Measurements from ENCODE around the gene FLNC. TPM values are rescaled to one million over a fixed set of nuclear protein-coding genes. Genes with fewer than 3 reads are reported as not detected.

Gene FLNC
- total and polyA plus RNA-seq, 2 experiments from 2014 or later = 46.6 to 60.7 TPM

DNA sequence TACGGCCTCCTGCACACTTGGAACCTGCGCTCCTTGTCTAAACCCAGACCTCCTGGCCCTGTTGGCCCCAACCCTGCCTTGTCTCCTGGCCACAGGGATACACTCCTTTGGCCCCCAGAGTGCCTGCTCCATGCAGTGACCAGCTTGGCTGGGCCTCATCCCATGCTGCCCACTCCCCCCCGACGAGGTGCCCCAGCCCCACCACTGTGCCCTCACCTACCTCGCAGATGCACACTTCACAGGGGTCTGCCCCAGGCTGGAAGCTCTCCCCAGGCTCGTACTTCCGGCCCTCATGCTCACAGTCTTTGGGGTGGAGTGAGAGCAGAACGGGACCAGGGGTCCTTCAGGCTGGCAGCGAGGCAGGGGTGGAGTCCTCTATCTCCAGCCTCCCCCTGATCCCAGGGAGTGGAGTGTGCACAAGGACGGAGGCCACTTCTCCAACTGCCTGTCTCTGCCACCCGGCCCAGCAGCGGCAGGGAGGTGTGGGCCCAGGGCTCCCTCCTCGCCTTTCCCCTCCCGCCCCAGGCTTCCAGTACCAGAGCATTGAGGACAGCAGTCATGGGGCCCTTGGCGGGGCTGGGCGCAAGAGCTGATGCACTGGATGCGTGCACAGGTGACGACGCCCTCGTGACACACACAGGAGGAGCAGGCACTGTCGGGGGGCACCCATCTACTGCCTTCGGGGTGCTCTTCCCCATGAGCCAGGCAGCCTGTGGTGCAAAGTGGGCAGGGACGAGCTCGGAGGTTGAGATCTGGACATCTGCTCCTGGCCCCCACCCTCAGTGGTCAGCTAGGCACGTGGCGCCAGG, 54.6 kb downstream of the FLNC start:
- Histone ChIP-seq H3K36me3 (replicated peaks; ENCODE audit: insufficient read depth, low read depth) (no peaks in the 10 kb centered on the region), H2AFZ (no peak overlapping the region), H3K4me3 (no peak overlapping the region), H3K9me2 (replicated peaks; ENCODE audit: insufficient read depth) (no peaks in the 10 kb centered on the region), H3K79me2 (no peaks in the 10 kb centered on the region), H3K4me2 (no peak overlapping the region), H3K27me3 (no peaks in the 10 kb centered on the region), H3K27ac (no peak overlapping the region), H3K4me1 (ENCODE audit: insufficient read depth) (no peaks in the 10 kb centered on the region), H3K9me3 (ENCODE audit: low read depth) (no peaks in the 10 kb centered on the region), H4K20me1 (ENCODE audit: insufficient read depth, poor library complexity, severe bottlenecking) (no peaks in the 10 kb centered on the region)
- TF ChIP-seq EZH2phosphoT487 (IDR thresholded peaks at IDR 0.05; ENCODE audit: low read depth, severe bottlenecking, unreplicated experiment) (no peak), EZH2 (IDR thresholded peaks at IDR 0.05; ENCODE audit: borderline replicate concordance) (no peak)
- TF ChIP-seq, protein P1, sequence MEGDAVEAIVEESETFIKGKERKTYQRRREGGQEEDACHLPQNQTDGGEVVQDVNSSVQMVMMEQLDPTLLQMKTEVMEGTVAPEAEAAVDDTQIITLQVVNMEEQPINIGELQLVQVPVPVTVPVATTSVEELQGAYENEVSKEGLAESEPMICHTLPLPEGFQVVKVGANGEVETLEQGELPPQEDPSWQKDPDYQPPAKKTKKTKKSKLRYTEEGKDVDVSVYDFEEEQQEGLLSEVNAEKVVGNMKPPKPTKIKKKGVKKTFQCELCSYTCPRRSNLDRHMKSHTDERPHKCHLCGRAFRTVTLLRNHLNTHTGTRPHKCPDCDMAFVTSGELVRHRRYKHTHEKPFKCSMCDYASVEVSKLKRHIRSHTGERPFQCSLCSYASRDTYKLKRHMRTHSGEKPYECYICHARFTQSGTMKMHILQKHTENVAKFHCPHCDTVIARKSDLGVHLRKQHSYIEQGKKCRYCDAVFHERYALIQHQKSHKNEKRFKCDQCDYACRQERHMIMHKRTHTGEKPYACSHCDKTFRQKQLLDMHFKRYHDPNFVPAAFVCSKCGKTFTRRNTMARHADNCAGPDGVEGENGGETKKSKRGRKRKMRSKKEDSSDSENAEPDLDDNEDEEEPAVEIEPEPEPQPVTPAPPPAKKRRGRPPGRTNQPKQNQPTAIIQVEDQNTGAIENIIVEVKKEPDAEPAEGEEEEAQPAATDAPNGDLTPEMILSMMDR (IDR thresholded peaks at IDR 0.05; ENCODE audit: poor library complexity) = no peak
- WGBS (ENCODE audit: low lambda C conversion rate, missing lambda C conversion rate) = 89% methylated on average over 26 of the region's 26 CpGs
- DNase-seq (ENCODE audit: low spot score) = no peak

DNA sequence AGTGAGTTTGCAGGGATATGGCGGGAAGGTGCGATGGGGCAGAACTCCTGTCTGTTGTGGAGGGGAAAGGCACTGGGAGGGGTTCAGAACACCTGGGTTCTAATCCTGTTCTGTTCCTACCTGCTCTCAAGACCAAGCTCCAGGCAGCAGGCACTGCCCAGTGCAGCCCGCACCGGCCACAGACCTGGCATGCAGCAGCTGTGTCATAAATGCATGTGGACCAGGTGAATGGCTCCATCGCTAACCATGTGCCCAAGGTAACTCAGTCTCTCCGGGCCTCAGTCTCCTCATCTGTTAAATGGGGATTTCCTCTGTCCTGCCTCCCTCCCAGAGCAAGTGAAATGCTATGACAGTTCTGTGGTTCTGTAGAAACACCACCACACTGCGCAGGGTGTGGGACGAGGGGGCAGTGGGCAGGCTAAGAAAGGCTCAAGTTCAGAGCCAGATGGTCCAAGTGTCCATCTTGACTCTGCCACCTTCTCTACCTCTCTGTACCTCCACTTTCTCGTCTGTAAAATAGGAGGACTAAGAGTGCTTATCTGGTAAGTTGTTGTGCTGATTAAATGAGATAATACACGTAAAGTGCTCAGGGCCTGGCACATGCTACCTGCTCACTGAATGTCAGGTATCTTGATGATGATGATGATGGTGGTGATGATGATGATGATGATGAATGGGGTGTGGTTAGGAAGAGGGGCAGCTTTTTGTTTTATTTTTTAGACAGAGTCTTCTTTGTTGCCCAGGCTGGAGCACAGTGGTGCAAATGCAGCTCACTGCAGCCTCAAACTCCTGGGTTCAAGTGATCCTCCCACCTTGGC, 55.4 kb downstream of the FLNC start:
- Histone ChIP-seq H3K36me3 (replicated peaks; ENCODE audit: insufficient read depth, low read depth) (no peaks in the 10 kb centered on the region), H3K27ac (no peak overlapping the region), H2AFZ (no peak overlapping the region), H3K4me2 (no peak overlapping the region), H3K9me3 (ENCODE audit: low read depth) (no peaks in the 10 kb centered on the region), H3K4me3 (no peak overlapping the region), H3K4me1 (ENCODE audit: insufficient read depth) (no peaks in the 10 kb centered on the region), H3K79me2 (no peaks in the 10 kb centered on the region), H4K20me1 (ENCODE audit: insufficient read depth, poor library complexity, severe bottlenecking) (no peaks in the 10 kb centered on the region), H3K27me3 (no peaks in the 10 kb centered on the region), H3K9me2 (replicated peaks; ENCODE audit: insufficient read depth) (no peaks in the 10 kb centered on the region)
- WGBS (ENCODE audit: low lambda C conversion rate, missing lambda C conversion rate) = 98% methylated on average over 10 of the region's 10 CpGs
- DNase-seq (ENCODE audit: low spot score) = no peak
- TF ChIP-seq, protein P1 (IDR thresholded peaks at IDR 0.05; ENCODE audit: poor library complexity) = no peak
- TF ChIP-seq EZH2phosphoT487 (IDR thresholded peaks at IDR 0.05; ENCODE audit: low read depth, severe bottlenecking, unreplicated experiment) = no peak
- TF ChIP-seq EZH2 (IDR thresholded peaks at IDR 0.05; ENCODE audit: borderline replicate concordance) = no peak

DNA sequence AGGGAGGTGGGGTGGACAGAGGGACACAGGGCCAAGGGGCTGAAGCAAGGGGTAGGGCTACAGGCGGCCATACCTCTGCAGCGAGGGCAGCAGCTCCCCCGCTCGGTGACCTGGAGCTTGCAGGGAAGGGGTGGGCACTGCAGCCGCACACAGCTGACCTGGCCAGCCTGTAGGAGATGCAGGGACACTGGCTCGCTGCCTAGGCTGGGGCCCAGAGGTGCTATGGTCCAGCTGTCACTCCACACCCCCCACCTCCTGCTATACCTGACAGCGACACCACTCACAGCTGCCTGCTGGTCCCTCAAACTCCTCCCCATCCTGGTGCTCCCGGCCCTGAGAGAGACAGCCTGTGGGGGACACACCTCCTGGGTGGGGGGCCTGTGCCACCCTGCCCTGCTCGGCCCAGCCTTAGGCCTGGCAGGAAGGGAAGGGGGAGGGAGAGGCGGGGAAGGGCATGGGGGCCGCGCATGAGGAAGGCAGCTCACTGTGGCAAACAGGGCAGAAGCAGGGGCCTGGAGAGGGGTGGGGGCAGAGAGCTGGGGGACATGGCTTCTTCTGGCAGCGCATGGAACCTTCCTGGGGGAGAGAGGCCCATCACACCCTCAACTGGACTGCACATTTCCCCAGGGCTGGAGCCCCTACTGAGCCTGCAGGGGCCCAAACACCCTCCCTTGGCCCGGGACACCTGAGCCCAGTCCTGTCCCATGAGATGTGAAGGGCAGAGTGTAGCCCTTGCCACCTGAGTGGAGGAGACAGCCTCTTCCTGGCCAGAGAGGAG, 56.4 kb downstream of the FLNC start:
- no peaks in the 10 kb centered on the region for H3K9me3 ChIP-seq (ENCODE audit: low read depth)
- H3K27me3 ChIP-seq = peaks cover 5% of the 10 kb centered on the region
- WGBS (ENCODE audit: low lambda C conversion rate, missing lambda C conversion rate) = 79% methylated on average over 10 of the region's 14 CpGs

More for the DNA sequence above, 56.4 kb downstream of the FLNC start:
- H3K79me2 ChIP-seq = no peaks in the 10 kb centered on the region
- TF ChIP-seq, protein P1 (IDR thresholded peaks at IDR 0.05; ENCODE audit: poor library complexity) = no peak
- TF ChIP-seq EZH2phosphoT487 (IDR thresholded peaks at IDR 0.05; ENCODE audit: low read depth, severe bottlenecking, unreplicated experiment) (no peak), EZH2 (IDR thresholded peaks at IDR 0.05; ENCODE audit: borderline replicate concordance) (no peak)
- H2AFZ ChIP-seq = no peak overlapping the region
- no peak overlapping the region for H3K4me2 ChIP-seq
- DNase-seq (ENCODE audit: low spot score) = no peak
- no peak overlapping the region for H3K4me3 ChIP-seq
- H3K27ac ChIP-seq = no peak overlapping the region
- H3K9me2 ChIP-seq (replicated peaks; ENCODE audit: insufficient read depth) = no peaks in the 10 kb centered on the region
- H3K36me3 ChIP-seq (replicated peaks; ENCODE audit: insufficient read depth, low read depth) = no peaks in the 10 kb centered on the region
- no peaks in the 10 kb centered on the region for H3K4me1 ChIP-seq (ENCODE audit: insufficient read depth)
- no peaks in the 10 kb centered on the region for H4K20me1 ChIP-seq (ENCODE audit: insufficient read depth, poor library complexity, severe bottlenecking)

Measured in hepatocyte (in vitro differentiated cells).